ENCODE measurements around the gene WWOX.

The WWOX gene

DNA sequence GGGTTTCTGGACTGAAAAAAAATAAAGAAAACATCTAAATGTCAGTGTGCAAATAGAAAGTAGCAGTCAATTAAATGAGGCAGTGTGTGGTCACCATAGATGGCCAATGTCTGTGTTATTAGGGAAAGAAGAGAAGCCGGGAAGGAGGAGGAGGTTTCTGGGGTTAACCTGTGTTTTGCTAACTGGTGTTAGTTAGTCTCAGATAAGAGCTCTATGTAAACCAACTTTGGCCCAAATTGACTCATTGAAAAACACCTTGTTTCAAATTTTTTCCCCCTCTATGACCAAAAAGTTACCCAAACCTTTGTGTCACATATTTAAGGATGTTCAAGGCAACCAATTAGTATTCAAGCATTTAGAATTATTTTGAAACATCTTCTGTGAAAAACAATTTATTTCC, 970.2 kb downstream of the WWOX start:
- Histone ChIP-seq H3K4ac (ENCODE audit: low read depth, low read length) (no peak overlapping the region), H2BK12ac (ENCODE audit: low read length) (no peak overlapping the region), H3K9me3 (ENCODE audit: insufficient read depth, low read depth, low read length) (no peaks in the 10 kb centered on the region), H3K23ac (ENCODE audit: low read length) (no peak overlapping the region), H3K79me2 (ENCODE audit: control insufficient read depth, insufficient read depth, low read length, poor library complexity) (no peaks in the 10 kb centered on the region), H3K36me3 (ENCODE audit: control insufficient read depth in 1 of 2, insufficient read depth in 2 of 2, low read length in 2 of 2) (no peaks in the 10 kb centered on the region), H3K14ac (ENCODE audit: low read length) (no peak overlapping the region), H2AK5ac (ENCODE audit: low read length) (no peak overlapping the region), H2BK120ac (ENCODE audit: insufficient read depth, low read length, poor library complexity) (no peak overlapping the region), H4K8ac (ENCODE audit: low read depth, low read length) (no peak overlapping the region), H2BK5ac (ENCODE audit: low read depth, low read length, poor library complexity) (no peak overlapping the region), H3K4me2 (ENCODE audit: low read length) (no peak overlapping the region), H3K4me1 (ENCODE audit: control insufficient read depth in 1 of 2, insufficient read depth in 2 of 2, low read length in 2 of 2) (no peaks in the 10 kb centered on the region), H3K18ac (ENCODE audit: low read length) (no peak overlapping the region), H3K79me1 (ENCODE audit: low read length) (no peaks in the 10 kb centered on the region), H2AFZ (ENCODE audit: insufficient read depth, low read length, poor library complexity) (no peak overlapping the region), H4K12ac (ENCODE audit: low read depth, low read length) (no peak overlapping the region), H3K4me3 (ENCODE audit: low read depth, low read length) (no peak overlapping the region), H3K27ac (ENCODE audit: low read depth, low read length) (no peak overlapping the region), H3K9ac (ENCODE audit: low read length) (no peak overlapping the region), H4K91ac (ENCODE audit: low read depth, low read length) (no peak overlapping the region), H3K27me3 (ENCODE audit: insufficient read depth, low read length) (no peaks in the 10 kb centered on the region)
- WGBS (ENCODE audit: extremely low coverage, insufficient coverage, insufficient read length), result no CpG with 5 or more reads among the region's 1 CpG
- DNase-seq, result no peak

DNA sequence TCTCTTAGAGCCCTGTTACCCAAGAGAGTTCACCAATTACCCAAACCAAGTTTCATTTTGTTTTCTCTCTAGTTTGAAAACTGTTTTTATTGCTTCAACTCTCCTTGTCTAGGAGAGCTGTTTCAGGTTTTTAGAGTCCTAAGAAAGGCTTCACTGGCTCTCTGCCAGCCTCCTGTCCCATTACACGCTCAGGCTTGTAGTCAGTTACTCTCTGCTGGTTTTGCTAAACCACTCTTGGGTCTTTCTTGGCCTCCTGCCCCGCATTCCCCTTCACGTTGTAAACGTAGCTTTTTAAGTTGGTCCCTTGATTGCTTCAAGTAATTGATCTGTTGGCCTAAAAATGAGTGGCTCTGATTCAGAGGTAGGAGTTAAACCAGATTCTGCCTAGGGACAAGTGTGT, 972.0 kb downstream of the WWOX start:
- Histone ChIP-seq H3K4me2 (ENCODE audit: low read length) (no peak overlapping the region), H3K27ac (ENCODE audit: low read depth, low read length) (no peak overlapping the region), H2BK5ac (ENCODE audit: low read depth, low read length, poor library complexity) (no peak overlapping the region), H3K14ac (ENCODE audit: low read length) (no peak overlapping the region), H2BK12ac (ENCODE audit: low read length) (no peak overlapping the region), H3K79me1 (ENCODE audit: low read length) (no peaks in the 10 kb centered on the region), H4K91ac (ENCODE audit: low read depth, low read length) (no peak overlapping the region), H3K36me3 (ENCODE audit: control insufficient read depth in 1 of 2, insufficient read depth in 2 of 2, low read length in 2 of 2) (no peaks in the 10 kb centered on the region), H3K4ac (ENCODE audit: low read depth, low read length) (no peak overlapping the region), H3K4me1 (ENCODE audit: control insufficient read depth in 1 of 2, insufficient read depth in 2 of 2, low read length in 2 of 2) (no peaks in the 10 kb centered on the region), H2AFZ (ENCODE audit: insufficient read depth, low read length, poor library complexity) (no peak overlapping the region), H3K79me2 (ENCODE audit: control insufficient read depth, insufficient read depth, low read length, poor library complexity) (no peaks in the 10 kb centered on the region), H3K9ac (ENCODE audit: low read length) (no peak overlapping the region), H2BK120ac (ENCODE audit: insufficient read depth, low read length, poor library complexity) (no peak overlapping the region), H4K12ac (ENCODE audit: low read depth, low read length) (no peak overlapping the region), H3K18ac (ENCODE audit: low read length) (no peak overlapping the region), H3K23ac (ENCODE audit: low read length) (no peak overlapping the region), H3K9me3 (ENCODE audit: insufficient read depth, low read depth, low read length) (no peaks in the 10 kb centered on the region), H4K8ac (ENCODE audit: low read depth, low read length) (no peak overlapping the region), H2AK5ac (ENCODE audit: low read length) (no peak overlapping the region), H3K4me3 (ENCODE audit: low read depth, low read length) (no peak overlapping the region), H3K27me3 (ENCODE audit: insufficient read depth, low read length) (no peaks in the 10 kb centered on the region)
- no CpG with 5 or more reads among the region's 4 CpGs for WGBS (ENCODE audit: extremely low coverage, insufficient coverage, insufficient read length)
- no peak for DNase-seq

DNA sequence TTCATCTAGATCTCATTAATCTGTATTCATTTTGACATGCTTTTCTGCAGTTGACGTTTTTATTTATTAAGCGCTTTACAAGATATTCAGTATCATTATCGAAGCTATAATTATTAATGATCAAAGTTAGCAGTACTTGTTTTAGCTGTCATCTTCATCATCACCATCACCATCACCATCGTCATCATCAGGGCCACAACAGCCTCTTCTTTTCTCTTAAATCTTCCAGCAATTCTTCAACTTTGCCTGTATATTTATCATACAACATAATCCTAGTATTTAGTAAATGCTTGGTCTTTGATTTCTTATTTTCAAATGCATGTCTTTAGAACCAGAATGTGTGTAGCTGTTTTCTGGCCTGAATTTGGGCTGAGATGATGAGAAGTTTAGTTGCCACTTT, 973.1 kb downstream of the WWOX start:
- no CpG with 5 or more reads among the region's 4 CpGs for WGBS (ENCODE audit: extremely low coverage, insufficient coverage, insufficient read length)
- no peaks in the 10 kb centered on the region for H3K79me1 ChIP-seq (ENCODE audit: low read length)
- no peak overlapping the region for H2AK5ac ChIP-seq (ENCODE audit: low read length)
- no peak overlapping the region for H3K4me2 ChIP-seq (ENCODE audit: low read length)
- no peaks in the 10 kb centered on the region for H3K79me2 ChIP-seq (ENCODE audit: control insufficient read depth, insufficient read depth, low read length, poor library complexity)
- H2BK5ac ChIP-seq (ENCODE audit: low read depth, low read length, poor library complexity), result no peak overlapping the region
- H3K23ac ChIP-seq (ENCODE audit: low read length), result no peak overlapping the region
- no peak for DNase-seq
- H3K4me1 ChIP-seq (ENCODE audit: control insufficient read depth in 1 of 2, insufficient read depth in 2 of 2, low read length in 2 of 2), result no peaks in the 10 kb centered on the region
- H3K27ac ChIP-seq (ENCODE audit: low read depth, low read length), result no peak overlapping the region
- no peak overlapping the region for H4K8ac ChIP-seq (ENCODE audit: low read depth, low read length)
- H3K9ac ChIP-seq (ENCODE audit: low read length), result no peak overlapping the region
- no peak overlapping the region for H3K18ac ChIP-seq (ENCODE audit: low read length)
- no peaks in the 10 kb centered on the region for H3K9me3 ChIP-seq (ENCODE audit: insufficient read depth, low read depth, low read length)
- no peak overlapping the region for H4K12ac ChIP-seq (ENCODE audit: low read depth, low read length)
- H3K36me3 ChIP-seq (ENCODE audit: control insufficient read depth in 1 of 2, insufficient read depth in 2 of 2, low read length in 2 of 2), result no peaks in the 10 kb centered on the region
- H3K4me3 ChIP-seq (ENCODE audit: low read depth, low read length), result no peak overlapping the region
- H2BK120ac ChIP-seq (ENCODE audit: insufficient read depth, low read length, poor library complexity), result no peak overlapping the region
- H3K4ac ChIP-seq (ENCODE audit: low read depth, low read length), result no peak overlapping the region
- H2BK12ac ChIP-seq (ENCODE audit: low read length), result no peak overlapping the region
- H4K91ac ChIP-seq (ENCODE audit: low read depth, low read length), result no peak overlapping the region
- H3K27me3 ChIP-seq (ENCODE audit: insufficient read depth, low read length), result no peaks in the 10 kb centered on the region
- no peak overlapping the region for H2AFZ ChIP-seq (ENCODE audit: insufficient read depth, low read length, poor library complexity)
- no peak overlapping the region for H3K14ac ChIP-seq (ENCODE audit: low read length)

DNA sequence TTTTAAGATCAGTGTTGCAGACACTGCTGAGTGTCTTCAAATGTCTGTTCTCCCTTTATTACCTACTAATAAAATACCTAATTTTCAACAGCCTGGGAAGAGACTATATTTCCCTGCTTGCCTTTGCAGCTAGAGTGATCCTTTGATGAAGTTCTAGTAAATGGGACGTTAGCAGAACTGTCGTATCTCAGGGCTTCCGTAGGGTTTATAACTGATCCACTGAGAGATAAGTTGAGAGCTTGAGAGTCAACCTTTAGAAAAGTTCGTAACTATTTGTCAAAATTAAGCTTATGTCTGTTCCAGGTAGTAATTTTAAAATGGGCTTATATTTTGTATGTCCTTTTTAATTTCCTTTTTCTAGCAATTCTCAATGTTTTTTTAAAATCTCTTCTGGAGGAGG, 974.1 kb downstream of the WWOX start:
- DNase-seq, result no peak
- Histone ChIP-seq H2AFZ (ENCODE audit: insufficient read depth, low read length, poor library complexity) (no peak overlapping the region), H3K4ac (ENCODE audit: low read depth, low read length) (no peak overlapping the region), H3K18ac (ENCODE audit: low read length) (no peak overlapping the region), H3K27ac (ENCODE audit: low read depth, low read length) (no peak overlapping the region), H2BK12ac (ENCODE audit: low read length) (no peak overlapping the region), H4K91ac (ENCODE audit: low read depth, low read length) (no peak overlapping the region), H4K8ac (ENCODE audit: low read depth, low read length) (no peak overlapping the region), H3K4me3 (ENCODE audit: low read depth, low read length) (no peak overlapping the region), H3K9me3 (ENCODE audit: insufficient read depth, low read depth, low read length) (no peaks in the 10 kb centered on the region), H2AK5ac (ENCODE audit: low read length) (no peak overlapping the region), H3K23ac (ENCODE audit: low read length) (no peak overlapping the region), H4K12ac (ENCODE audit: low read depth, low read length) (no peak overlapping the region), H3K4me1 (ENCODE audit: control insufficient read depth in 1 of 2, insufficient read depth in 2 of 2, low read length in 2 of 2) (no peaks in the 10 kb centered on the region), H3K79me1 (ENCODE audit: low read length) (no peaks in the 10 kb centered on the region), H3K9ac (ENCODE audit: low read length) (no peak overlapping the region), H3K14ac (ENCODE audit: low read length) (no peak overlapping the region), H3K4me2 (ENCODE audit: low read length) (no peak overlapping the region), H3K79me2 (ENCODE audit: control insufficient read depth, insufficient read depth, low read length, poor library complexity) (no peaks in the 10 kb centered on the region), H3K27me3 (ENCODE audit: insufficient read depth, low read length) (no peaks in the 10 kb centered on the region), H2BK5ac (ENCODE audit: low read depth, low read length, poor library complexity) (no peak overlapping the region), H2BK120ac (ENCODE audit: insufficient read depth, low read length, poor library complexity) (no peak overlapping the region), H3K36me3 (ENCODE audit: control insufficient read depth in 1 of 2, insufficient read depth in 2 of 2, low read length in 2 of 2) (no peaks in the 10 kb centered on the region)
- WGBS (ENCODE audit: extremely low coverage, insufficient coverage, insufficient read length), result no CpG with 5 or more reads among the region's 4 CpGs
